IMR-90 (cell line): ENCODE measurements around the gene MS4A10. TPM values are rescaled to one million over a fixed set of nuclear protein-coding genes. Genes with fewer than 3 reads are reported as not detected.

Experiments used
- ATAC-seq: fragments of 200-7000 bp; cut with Tn5 transposase; 2 replicates; pipeline ENCODE4 v1.9.1; 2020; ENCODE audit warnings: low read depth, mild to moderate bottlenecking, moderate library complexity
- BruUV-seq: library from RNA; stranded (reverse); fragments of 400-500 nt; replicated peaks from 2 replicates; lab custom pipeline; 2021; lab: Mats Ljungman, UMichigan
- CTCF ChIA-PET: fragments of 300-600 bp; formaldehyde crosslinking; extraction: SDS; loops from one replicate; lab custom pipeline; 2021; ENCODE audit warnings: antibody characterized with exemption; lab: Yijun Ruan, JAX
- POLR2A ChIA-PET: fragments of 300-600 bp; sonication (Branson Sonifier 250); formaldehyde crosslinking; loops from one replicate; lab custom pipeline; 2022; ENCODE audit warnings: antibody characterized with exemption; ENCODE audit not compliant: unreplicated experiment; lab: Charles Lee
- DNase-seq: peaks from one replicate; pipeline ENCODE4 v3.0.0; 2013
- H2AFZ ChIP-seq: replicated peaks from 2 replicates; pipeline ENCODE3; 2013; ENCODE audit warnings: low read length, mild to moderate bottlenecking; ENCODE audit not compliant: poor library complexity
- H2AK5ac ChIP-seq: 2 replicates; pipeline ENCODE4 v1.6.1; 2013; ENCODE audit warnings: low read depth, low read length, inconsistent platforms
- H2AK9ac ChIP-seq: replicated peaks from 2 replicates; pipeline ENCODE3; 2013; ENCODE audit warnings: mild to moderate bottlenecking, low read depth, low read length, moderate library complexity; ENCODE audit not compliant: poor library complexity
- H2BK120ac ChIP-seq: 2 replicates; pipeline ENCODE4 v1.6.1; 2013; ENCODE audit warnings: low read depth, low read length, inconsistent platforms
- H2BK15ac ChIP-seq: 3 replicates; pipeline ENCODE4 v1.6.1; 2013; ENCODE audit warnings: low read depth, low read length, inconsistent platforms
- H2BK20ac ChIP-seq: 2 replicates; pipeline ENCODE4 v1.6.1; 2013; ENCODE audit warnings: low read depth, mild to moderate bottlenecking, inconsistent platforms, low read length, moderate library complexity
- H2BK5ac ChIP-seq: 2 replicates; pipeline ENCODE4 v1.6.1; 2013; ENCODE audit warnings: mild to moderate bottlenecking, low read depth, low read length, inconsistent platforms; ENCODE audit not compliant: poor library complexity, severe bottlenecking
- H3K14ac ChIP-seq: replicated peaks from 2 replicates; pipeline ENCODE4 v1.6.1; 2013; ENCODE audit warnings: low read depth, low read length, inconsistent platforms
- H3K18ac ChIP-seq: 2 replicates; pipeline ENCODE4 v1.6.1; 2013; ENCODE audit warnings: low read depth, low read length, control low read depth
- H3K23ac ChIP-seq: 2 replicates; pipeline ENCODE4 v1.6.1; 2013; ENCODE audit warnings: low read depth, low read length, inconsistent platforms
- H3K27ac ChIP-seq: 2 replicates; pipeline ENCODE4 v1.5.1; 2013; ENCODE audit warnings: mild to moderate bottlenecking, control low read depth, low read length; ENCODE audit not compliant: insufficient read depth
- H3K27me3 ChIP-seq: 2 replicates; pipeline ENCODE4 v1.6.1; 2013; ENCODE audit warnings: low read length; ENCODE audit not compliant: control insufficient read depth, insufficient read depth
- H3K36me3 ChIP-seq: 2 replicates; pipeline ENCODE4 v1.6.1; 2013; ENCODE audit warnings: low read length, mixed read lengths; ENCODE audit not compliant: control insufficient read depth, insufficient read depth
- H3K4ac ChIP-seq: 2 replicates; pipeline ENCODE4 v1.6.1; 2013; ENCODE audit warnings: low read depth, low read length, inconsistent platforms
- H3K4me1 ChIP-seq: 2 replicates; pipeline ENCODE4 v1.6.1; 2013; ENCODE audit warnings: low read length, mixed read lengths; ENCODE audit not compliant: control insufficient read depth, insufficient read depth
- H3K4me2 ChIP-seq: 2 replicates; pipeline ENCODE4 v1.6.1; 2013; ENCODE audit warnings: low read depth, mild to moderate bottlenecking, control low read depth, low read length, moderate library complexity
- H3K4me3 ChIP-seq: 2 replicates; pipeline ENCODE4 v1.5.1; 2013; ENCODE audit warnings: low read depth, mild to moderate bottlenecking, control low read depth, low read length, moderate library complexity; ENCODE audit not compliant: insufficient read depth
- H3K56ac ChIP-seq: 2 replicates; pipeline ENCODE4 v1.6.1; 2013; ENCODE audit warnings: low read length, inconsistent platforms; ENCODE audit not compliant: insufficient read depth; ENCODE audit errors: extremely low read depth
- H3K79me1 ChIP-seq, 2 experiments: 2 replicates each; pipeline ENCODE4 v1.6.1; 2013; ENCODE audit warnings: low read length in 2 of 2, inconsistent platforms in 1 of 2, low read depth in 1 of 2
- H3K9ac ChIP-seq: 2 replicates; pipeline ENCODE4 v1.6.1; 2013; ENCODE audit warnings: low read depth, low read length, control low read depth
- H3K9me1 ChIP-seq: 2 replicates; pipeline ENCODE4 v1.6.1; 2013; ENCODE audit warnings: low read length, inconsistent platforms; ENCODE audit not compliant: insufficient read depth
- H3K9me3 ChIP-seq: 2 replicates; pipeline ENCODE4 v1.6.1; 2013; ENCODE audit warnings: low read length; ENCODE audit not compliant: control insufficient read depth, insufficient read depth
- H4K20me1 ChIP-seq: 2 replicates; pipeline ENCODE4 v1.6.1; 2013; ENCODE audit warnings: low read length, inconsistent platforms; ENCODE audit not compliant: insufficient read depth
- H4K5ac ChIP-seq: 2 replicates; pipeline ENCODE4 v1.6.1; 2013; ENCODE audit warnings: mild to moderate bottlenecking, low read depth, low read length, control low read depth
- H4K8ac ChIP-seq, 2 experiments: 2 replicates each; pipeline ENCODE4 v1.6.1; 2013; ENCODE audit warnings: low read depth in 2 of 2, low read length in 2 of 2, control low read depth in 1 of 2, inconsistent platforms in 1 of 2
- H4K91ac ChIP-seq: 2 replicates; pipeline ENCODE4 v1.6.1; 2013; ENCODE audit warnings: low read depth, low read length, inconsistent platforms; ENCODE audit not compliant: insufficient read depth
- FOS ChIP-seq: fragments of 150-350 bp; IDR thresholded peaks from 2 replicates; pipeline ENCODE4 v1.6.1; 2016; ENCODE audit warnings: low read depth, low read length
- POLR2A ChIP-seq: IDR thresholded peaks from 2 replicates; pipeline ENCODE4 v1.6.1; 2012; ENCODE audit warnings: mild to moderate bottlenecking, low read depth, low read length
- RAD21 ChIP-seq: IDR thresholded peaks from 2 replicates; pipeline ENCODE4 v1.6.1; 2012; ENCODE audit warnings: low read length, improper control_type of control experiment
- RFX5 ChIP-seq: IDR thresholded peaks from 2 replicates; pipeline ENCODE4 v1.8.0; 2012; ENCODE audit warnings: low read depth, mild to moderate bottlenecking, low read length, moderate library complexity
- WGBS, 2 experiments: methylation state at CpG; one replicate each; pipeline versions ENCODE4 v1.1.5 to v1.1.7; 2013; ENCODE audit warnings: missing lambda C conversion rate in 2 of 2; ENCODE audit not compliant: insufficient read length in 1 of 2; ENCODE audit errors: extremely low coverage in 2 of 2; 5-methylcytosine and 5-hydroxymethylcytosine counted together
- dilution Hi-C: fragments of 300-500 bp; cut with HindIII; formaldehyde crosslinking; loops from one replicate; pipeline ENCODE4 v1.14.3; 2018; ENCODE audit warnings: low sequenced_read_pairs; ENCODE audit not compliant: unreplicated experiment
- in situ Hi-C: fragments of 300-500 bp; cut with MboI; formaldehyde crosslinking; loops from 3 replicates; pipeline ENCODE4 v1.14.3; 2019; ENCODE audit warnings: low sequenced_read_pairs, inconsistent platforms, mixed read lengths
- intact Hi-C: fragments of 100-400 bp; cut with micrococcal nuclease; formaldehyde crosslinking; loops from 2 replicates; pipeline ENCODE4 v1.10.0; 2022
- polyA plus RNA-seq, 3 experiments: library from polyadenylated mRNA; depleted of rRNA; stranded (reverse); fragments of >200 nt; gene quantifications; 2 replicates each; pipeline ENCODE4 v1.2.3, GENCODE V29; 2012; ENCODE audit warnings: low replicate concordance in 1 of 3
- total RNA-seq: library from RNA; depleted of rRNA; stranded (reverse); fragments of >200 nt; gene quantifications from 2 replicates; pipeline ENCODE4 v1.2.3, GENCODE V29; 2012
- TF ChIP-seq, protein P1 (sequence below): conservative IDR thresholded peaks from 2 replicates; pipeline ENCODE4 v1.5.1; 2012; ENCODE audit warnings: mild to moderate bottlenecking, low read depth, low read length, improper control_type of control experiment

Gene MS4A10
- total and polyA plus RNA-seq, 2 of the 4 experiments (the other 2 are of a cell fraction): not detected

GRCh38 chr11:60769811-60770210 lies 15.3 kb upstream of the MS4A10 start:
- Histone ChIP-seq H4K91ac (no peak overlapping the region), H3K4ac (no peak overlapping the region), H3K18ac (no peak overlapping the region), H2AK9ac (peak overlapping the region; percentile 65), H3K79me1 (no peaks in the 10 kb centered on the region), H3K4me2 (no peak overlapping the region), H3K4me1 (no peaks in the 10 kb centered on the region), H3K27me3 (peaks cover 15% of the 10 kb centered on the region), H2BK20ac (no peak overlapping the region), H2AK5ac (no peak overlapping the region), H3K9me1 (no peaks in the 10 kb centered on the region), H3K23ac (no peak overlapping the region), H3K9me3 (no peaks in the 10 kb centered on the region), H2AFZ (no peak overlapping the region), H3K56ac (no peak overlapping the region), H4K5ac (no peak overlapping the region), H3K27ac (no peak overlapping the region), H3K14ac (no peak overlapping the region), H2BK5ac (no peak overlapping the region), H3K9ac (no peak overlapping the region), H2BK120ac (no peak overlapping the region), H3K36me3 (no peaks in the 10 kb centered on the region), H3K4me3 (no peak overlapping the region), H4K8ac (no peak overlapping the region), H2BK15ac (no peak overlapping the region), H4K20me1 (no peaks in the 10 kb centered on the region)
- no TSS peak for BruUV-seq
- in situ Hi-C loops (no loop called here), intact Hi-C loops (no loop called here), dilution Hi-C loops (no loop called here)
- TF ChIP-seq, protein P1, sequence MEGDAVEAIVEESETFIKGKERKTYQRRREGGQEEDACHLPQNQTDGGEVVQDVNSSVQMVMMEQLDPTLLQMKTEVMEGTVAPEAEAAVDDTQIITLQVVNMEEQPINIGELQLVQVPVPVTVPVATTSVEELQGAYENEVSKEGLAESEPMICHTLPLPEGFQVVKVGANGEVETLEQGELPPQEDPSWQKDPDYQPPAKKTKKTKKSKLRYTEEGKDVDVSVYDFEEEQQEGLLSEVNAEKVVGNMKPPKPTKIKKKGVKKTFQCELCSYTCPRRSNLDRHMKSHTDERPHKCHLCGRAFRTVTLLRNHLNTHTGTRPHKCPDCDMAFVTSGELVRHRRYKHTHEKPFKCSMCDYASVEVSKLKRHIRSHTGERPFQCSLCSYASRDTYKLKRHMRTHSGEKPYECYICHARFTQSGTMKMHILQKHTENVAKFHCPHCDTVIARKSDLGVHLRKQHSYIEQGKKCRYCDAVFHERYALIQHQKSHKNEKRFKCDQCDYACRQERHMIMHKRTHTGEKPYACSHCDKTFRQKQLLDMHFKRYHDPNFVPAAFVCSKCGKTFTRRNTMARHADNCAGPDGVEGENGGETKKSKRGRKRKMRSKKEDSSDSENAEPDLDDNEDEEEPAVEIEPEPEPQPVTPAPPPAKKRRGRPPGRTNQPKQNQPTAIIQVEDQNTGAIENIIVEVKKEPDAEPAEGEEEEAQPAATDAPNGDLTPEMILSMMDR: no peak
- no peak for TF ChIP-seq POLR2A
- no peak for TF ChIP-seq RAD21
- no peak for TF ChIP-seq FOS
- no peak for TF ChIP-seq RFX5
- WGBS, 2 experiments: 47% methylated on average over 6 of the region's 11 CpGs; no CpG with 5 or more reads in 1 of the 2 experiments
- ATAC-seq: no peak
- no peak for DNase-seq
- ChIA-PET CTCF (no interaction called here), POLR2A (no interaction called here)
